ENCODE measurements around the gene C1QTNF2.

DNA sequence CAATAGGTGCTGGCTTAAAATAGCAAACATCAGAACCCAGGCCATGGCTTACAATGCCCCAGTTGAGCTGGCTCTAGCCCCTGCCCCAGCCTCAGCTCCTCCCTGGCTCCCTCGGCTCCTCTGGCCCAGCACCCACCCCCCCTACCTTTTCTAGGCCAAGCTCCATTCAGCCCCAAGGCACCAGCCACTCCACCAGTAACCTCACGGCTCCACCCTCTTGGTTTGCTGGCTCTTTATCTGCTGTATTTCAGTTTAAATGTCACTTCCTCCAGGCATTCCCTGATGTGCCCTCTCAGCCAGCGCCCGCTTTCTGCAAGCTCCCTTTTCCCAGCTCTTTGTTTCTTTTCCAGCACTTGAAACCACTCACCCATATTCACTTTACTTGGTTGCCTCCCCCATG lies 10.6 kb downstream of the C1QTNF2 start:
- TF ChIP-seq POLR2A (IDR thresholded peaks at IDR 0.05; ENCODE audit: low read depth) (no peak), POLR2AphosphoS5 (IDR thresholded peaks at IDR 0.05) (no peak), EP300 (IDR thresholded peaks at IDR 0.05) (no peak)
- TF ChIP-seq, protein P1, sequence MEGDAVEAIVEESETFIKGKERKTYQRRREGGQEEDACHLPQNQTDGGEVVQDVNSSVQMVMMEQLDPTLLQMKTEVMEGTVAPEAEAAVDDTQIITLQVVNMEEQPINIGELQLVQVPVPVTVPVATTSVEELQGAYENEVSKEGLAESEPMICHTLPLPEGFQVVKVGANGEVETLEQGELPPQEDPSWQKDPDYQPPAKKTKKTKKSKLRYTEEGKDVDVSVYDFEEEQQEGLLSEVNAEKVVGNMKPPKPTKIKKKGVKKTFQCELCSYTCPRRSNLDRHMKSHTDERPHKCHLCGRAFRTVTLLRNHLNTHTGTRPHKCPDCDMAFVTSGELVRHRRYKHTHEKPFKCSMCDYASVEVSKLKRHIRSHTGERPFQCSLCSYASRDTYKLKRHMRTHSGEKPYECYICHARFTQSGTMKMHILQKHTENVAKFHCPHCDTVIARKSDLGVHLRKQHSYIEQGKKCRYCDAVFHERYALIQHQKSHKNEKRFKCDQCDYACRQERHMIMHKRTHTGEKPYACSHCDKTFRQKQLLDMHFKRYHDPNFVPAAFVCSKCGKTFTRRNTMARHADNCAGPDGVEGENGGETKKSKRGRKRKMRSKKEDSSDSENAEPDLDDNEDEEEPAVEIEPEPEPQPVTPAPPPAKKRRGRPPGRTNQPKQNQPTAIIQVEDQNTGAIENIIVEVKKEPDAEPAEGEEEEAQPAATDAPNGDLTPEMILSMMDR (IDR thresholded peaks at IDR 0.05), result no peak

Measured in esophagus muscularis mucosa (tissue), 4 donors.